GM19239 (cell line): Measurements from ENCODE around the gene ENPP1.
"Not testable (repeated sequence)": the region's sequence is repeated elsewhere in the genome, so short reads cannot be mapped to it uniquely, and the experiment has no call there.

Experiments used
- DNase-seq: peaks from one replicate; pipeline ENCODE4 v3.0.0; 2011; ENCODE audit warnings: low spot score; ENCODE audit not compliant: insufficient read length
- FAIRE-seq: peaks from 2 replicates; lab custom pipeline; 2011; peaks lifted over from hg19 to GRCh38; lab: Jason Lieb, UNC

Gene ENPP1

DNA sequence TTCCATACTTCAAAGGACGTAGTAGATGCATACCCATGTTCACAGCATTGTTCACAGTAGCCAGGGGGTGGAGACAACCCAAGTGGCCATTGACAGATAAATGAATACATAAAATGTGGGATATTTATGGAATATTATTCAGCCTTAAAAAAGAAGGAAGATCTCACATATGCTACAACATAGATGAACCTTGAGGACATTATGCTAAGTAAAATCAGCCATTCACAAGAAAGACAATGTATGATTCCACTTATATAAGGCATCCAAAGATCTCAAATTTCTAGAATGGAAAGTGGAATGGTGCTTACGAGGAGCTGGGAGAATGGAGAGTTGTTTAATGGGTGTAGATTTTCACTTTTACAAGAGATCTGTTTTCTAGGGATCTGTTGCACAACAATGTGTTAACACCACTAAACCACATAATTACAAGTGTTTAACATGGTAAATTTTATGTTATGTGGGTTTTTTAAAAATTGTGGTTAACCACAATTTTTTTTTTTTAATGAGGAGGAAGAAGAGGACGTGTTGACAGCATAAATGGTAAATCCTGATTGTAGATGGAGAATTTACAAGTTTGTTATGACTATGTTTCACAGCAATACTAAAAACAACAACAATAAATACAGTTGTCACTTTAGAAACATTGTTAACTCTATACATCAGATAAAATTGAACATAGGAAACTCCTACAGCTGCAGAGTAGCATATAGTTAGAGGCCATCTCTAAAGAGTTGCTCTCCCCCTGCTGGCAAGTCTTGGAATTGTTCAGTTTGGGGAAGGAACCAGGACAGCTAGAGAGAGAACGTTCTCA lies 101.8 kb downstream of the ENPP1 start:
- peak; percentile 72 for FAIRE-seq
- DNase-seq, result peak; percentile 20

DNA sequence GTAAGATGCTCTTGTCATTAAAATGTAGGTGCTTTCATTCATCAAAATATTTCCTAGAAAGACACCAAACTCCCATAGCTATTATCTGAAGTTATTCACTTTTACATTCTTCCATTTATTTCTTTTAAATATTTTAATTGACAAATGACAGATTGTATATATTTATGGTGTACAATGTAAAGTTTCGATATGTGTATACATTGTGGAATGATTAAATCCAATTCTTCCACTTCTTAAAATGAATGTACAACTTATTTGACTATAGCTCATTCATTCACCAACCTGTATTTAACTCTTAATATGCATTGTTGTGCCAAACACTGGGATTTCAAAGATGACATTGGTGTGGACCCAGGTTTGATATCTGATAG lies 102.4 kb downstream of the ENPP1 start:
- no peak for FAIRE-seq

DNA sequence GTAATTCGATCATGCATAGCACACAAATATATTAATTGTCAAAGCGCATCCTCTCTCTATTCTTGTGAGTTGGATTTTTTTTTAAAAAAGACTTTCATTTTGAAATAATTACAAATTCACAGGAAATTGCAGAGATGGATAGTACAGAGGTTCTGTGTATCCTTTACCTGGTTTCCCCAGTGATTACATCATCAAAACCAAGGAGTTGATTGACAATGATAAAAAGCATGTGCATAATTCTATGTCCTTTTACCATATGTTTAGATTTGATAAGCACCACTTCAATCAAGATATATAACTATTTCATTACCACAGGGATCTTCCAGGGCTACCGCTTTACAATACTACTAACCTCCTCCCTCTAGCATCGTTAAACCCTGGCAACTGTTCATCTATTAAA lies 103.1 kb downstream of the ENPP1 start:
- FAIRE-seq (no peak), DNase-seq (no peak)

More for the DNA sequence above, 102.4 kb downstream of the ENPP1 start:
- no peak for DNase-seq

DNA sequence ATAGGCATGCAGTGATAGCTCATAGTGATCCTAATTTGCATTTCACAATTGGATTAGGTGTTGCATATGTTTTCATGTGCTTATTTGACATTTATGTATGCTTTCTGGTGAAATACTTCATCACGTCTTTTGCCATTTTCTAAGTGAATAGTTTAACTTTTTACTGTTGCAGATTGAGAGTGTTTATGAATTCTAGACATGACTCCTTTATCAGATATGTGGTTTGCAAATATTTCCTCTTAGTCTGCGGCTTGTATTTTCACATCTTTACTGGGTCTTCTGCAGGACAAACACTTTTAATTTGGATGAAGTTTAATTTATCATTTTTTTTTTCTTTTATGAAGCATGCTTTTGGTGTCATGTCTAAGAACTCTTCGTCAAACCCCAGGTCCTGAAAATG lies 104.1 kb downstream of the ENPP1 start:
- no peak for FAIRE-seq
- DNase-seq, result no peak

DNA sequence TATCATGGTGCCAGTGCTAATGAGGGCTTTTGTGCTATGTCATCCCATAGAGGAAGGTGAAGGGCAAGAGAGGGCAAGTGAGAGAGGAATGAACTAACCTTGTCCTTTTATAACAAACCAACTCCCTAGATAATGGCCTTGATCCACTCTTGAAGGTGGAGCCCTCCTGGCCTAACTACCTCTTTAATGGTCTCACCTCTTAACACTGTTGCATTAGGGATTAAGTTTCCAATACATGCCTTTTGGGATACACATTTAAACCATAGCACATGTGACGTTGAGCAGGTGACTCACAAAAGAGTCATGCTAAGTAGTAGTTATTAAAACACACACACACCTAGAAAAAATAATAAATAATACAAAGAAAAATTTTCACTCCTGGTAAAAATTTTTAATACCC lies 106.4 kb downstream of the ENPP1 start:
- FAIRE-seq, result no peak
- no peak for DNase-seq

DNA sequence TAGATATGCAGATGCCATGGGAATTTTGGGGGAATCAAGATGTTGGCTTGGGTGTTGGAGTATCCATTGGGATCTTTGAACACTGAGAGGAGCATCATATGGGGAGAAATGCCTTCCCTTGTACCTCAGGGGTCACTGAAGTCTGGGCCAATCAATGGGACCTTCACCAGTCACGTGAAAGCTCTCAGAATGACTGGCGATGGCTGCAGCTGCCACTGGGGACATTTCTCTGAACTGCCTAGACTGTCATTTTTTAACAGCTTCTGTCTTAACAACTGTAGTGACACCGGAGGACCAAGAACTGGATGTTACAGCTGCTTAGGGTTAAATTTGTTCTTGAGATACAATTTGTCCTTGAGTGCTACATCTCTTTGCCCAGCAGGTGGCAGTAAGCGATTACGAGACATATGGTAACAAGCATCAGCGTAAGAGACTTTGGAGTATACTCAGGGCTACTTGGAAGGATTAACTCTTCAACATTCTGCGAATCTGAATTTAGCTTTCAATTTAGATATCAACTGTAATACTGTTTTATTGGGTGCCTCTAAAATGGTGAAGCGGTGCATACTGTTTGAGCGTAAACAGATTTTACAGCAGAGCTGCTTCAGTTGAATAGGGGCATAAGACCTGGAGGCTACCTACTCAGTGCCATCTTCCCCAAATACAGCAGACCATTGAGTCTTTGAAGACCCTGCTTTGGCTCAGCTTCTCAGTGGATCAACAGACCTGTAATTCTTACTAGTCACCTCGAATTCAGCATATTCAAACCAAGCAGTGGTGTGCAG lies 107.3 kb downstream of the ENPP1 start:
- DNase-seq (peak; percentile 21), FAIRE-seq (peak; percentile 97)

DNA sequence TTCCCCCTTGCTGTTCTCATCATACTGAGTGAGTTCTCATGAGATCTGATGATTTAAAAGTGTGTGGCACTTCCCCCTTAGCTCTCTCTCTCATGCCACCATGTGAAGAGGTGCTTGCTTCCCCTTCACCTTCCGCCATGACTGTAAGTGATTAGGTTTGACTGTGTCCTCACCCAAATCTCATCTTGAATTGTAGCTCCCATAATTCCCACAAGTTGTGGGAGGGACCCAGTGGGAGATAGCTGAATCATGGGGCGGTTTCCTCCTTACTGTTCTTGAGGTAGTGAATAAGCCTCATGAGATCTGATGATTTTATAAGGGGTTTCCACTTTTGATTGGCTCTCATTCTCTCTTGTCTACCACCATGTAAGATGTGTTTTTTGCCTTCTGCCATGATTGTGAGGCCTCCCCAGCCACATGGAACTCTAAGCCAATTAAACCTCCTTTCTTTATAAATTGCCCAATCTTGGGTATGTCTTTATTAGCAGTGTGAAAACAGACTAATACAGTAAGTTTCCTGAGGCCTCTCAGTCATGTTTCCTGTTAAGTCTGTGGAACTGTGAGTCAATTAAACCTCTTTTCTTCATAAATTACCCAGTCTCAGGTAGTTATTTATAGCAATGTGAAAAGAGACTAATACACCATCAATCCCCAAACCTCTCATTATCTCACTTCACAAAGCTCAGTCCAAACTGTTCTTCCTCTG lies 108.4 kb downstream of the ENPP1 start:
- not testable (repeated sequence) for FAIRE-seq, DNase-seq

DNA sequence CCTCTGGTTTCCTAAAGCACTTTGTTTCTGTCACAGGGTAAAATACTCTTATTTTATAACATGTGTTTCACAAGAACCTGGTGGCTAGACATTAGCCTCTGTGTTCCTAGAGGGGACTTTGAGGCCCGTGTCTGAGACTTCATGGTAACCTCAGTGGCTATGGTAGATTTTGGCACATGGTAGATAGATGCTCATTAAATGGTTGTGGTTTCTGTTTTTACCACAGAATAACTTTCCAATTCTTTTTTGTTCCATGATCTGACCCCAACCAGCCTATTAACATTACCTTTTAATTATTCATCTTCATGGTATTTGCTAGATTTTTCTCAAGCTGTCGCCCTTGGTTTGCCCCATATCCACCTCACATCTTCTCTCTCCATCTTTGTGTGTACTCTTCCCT lies 109.0 kb downstream of the ENPP1 start:
- FAIRE-seq (no peak), DNase-seq (no peak)

DNA sequence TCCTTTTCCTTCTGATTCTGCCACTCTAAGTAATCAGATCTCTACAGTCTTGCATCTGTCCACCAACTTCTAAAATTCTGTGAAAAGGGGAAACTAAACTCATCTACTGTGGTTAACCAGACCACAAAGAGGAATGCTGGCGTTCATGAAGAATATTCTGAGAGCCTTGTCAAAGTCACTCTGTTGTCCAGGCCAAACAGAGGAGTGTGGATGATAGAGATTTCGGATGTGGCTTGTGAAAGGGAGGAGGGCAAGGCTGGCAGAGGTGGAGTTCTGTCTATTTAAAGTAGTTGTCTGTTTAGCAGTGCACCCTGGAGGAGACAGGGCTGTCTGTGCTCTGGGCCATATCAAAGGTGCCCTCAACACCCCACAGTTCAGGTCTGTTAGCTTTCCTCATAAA lies 109.5 kb downstream of the ENPP1 start:
- DNase-seq (no peak), FAIRE-seq (no peak)

DNA sequence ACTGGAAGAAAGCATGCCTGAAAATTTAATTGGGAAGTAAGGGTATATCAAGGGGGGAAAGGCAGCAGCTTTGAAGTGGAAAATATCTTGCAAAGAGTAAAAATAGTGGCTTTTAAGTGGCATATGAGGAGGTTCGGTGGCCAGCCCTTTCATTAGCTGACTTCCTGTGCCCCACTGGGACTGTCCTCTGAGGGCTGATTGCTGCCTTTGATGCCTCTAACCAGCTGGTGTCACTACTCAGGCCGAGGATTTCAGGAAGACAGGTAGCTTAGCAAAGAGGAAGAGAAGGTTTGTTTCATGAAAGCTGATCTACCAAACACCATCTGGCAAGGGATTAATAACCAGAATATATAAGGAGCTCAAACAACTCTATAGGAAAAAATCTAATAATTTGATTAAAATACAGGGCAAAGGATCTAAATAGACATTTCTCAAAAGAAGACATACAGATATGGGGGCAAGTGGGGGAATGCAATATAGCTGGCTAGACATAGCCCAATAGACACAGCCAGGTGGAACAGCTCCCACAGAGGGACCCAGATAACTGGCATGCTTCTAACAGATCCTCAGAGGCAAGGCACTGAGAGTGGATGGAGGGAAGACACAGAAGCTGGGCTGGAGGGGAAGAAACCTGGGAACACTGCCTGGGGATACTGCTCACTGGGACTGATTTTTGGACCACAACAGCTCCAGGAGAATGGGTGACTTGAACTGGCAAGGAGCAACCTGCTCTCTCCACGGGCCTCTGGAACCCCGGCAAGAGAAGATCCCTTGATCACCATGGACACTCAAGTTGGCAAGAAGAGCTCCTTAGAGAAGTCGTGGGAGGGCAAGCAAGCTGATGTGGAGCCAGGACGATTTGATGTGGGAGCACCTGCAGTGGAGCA lies 110.2 kb downstream of the ENPP1 start:
- no peak for DNase-seq
- no peak for FAIRE-seq

DNA sequence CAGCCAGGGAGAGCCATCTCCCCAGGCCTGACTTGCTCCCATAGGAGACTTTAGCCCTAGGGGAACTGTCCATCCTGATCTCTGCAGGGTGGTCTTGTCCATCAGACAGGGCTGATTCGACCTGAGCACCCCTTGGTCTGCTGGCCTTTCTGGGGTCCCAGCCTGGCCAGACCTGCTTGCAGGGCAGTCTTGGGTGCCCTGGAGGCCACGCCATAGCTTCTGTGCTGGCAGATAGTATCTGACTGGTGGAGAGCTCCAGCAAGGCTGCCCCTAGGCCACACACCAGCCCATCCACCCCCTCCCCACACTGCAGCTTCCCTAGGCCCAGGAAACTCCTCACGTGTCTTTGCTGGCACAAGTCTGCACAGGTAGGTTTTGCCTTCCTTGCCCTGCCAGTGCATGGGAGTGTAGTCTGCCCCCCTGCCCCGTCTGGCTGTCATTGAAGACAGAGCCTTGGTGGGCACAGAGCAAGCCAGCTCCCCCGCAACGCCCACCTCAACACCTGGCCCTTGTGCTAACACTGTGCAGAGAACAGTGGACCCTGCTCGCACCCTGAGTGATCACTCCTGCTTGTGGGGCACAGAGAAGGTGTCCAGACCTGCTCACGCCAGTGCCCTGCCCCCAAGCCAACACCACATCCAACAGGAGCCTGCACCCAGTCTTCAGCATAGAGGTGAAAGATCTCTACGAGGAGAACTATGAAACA lies 111.0 kb downstream of the ENPP1 start:
- DNase-seq (no peak), FAIRE-seq (no peak)

DNA sequence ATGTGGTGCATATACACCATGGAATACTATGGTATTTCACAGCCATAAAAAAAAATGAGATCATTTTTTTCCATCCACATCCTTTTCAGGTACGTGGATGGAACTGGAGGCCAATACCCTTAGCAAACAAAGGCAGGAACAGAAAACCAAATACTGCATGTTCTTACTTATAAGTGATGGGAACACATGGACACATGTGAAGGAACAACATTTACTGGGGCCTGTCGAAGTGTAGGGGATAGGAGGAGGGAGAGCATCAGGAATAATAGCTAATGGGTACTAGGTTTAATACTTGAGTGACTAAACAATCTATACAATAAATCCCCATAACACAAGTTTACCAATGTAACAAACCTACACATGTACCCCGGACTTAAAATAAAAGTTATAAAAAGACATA lies 112.8 kb downstream of the ENPP1 start:
- no peak for DNase-seq
- FAIRE-seq, result no peak

DNA sequence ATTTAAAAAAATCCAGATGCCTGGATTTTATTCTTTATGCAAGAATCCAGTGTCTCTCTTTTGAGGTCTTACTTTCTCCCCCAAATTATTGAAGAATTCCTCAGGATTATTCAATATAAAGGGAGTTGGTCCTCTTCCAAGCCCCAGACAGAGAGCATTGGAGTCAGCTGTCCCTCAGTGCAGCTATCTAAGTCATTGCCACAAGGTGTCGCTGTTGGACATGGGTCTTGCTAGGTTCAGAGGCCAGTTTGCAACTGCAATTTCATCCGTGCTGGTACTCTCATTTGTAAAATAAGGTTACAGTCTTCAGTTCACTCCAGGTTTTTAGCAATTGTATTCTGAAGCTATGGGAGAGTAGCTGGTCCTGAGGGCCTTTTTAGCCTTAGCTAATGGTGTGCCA lies 115.5 kb downstream of the ENPP1 start:
- no peak for DNase-seq
- FAIRE-seq, result peak; percentile 8

DNA sequence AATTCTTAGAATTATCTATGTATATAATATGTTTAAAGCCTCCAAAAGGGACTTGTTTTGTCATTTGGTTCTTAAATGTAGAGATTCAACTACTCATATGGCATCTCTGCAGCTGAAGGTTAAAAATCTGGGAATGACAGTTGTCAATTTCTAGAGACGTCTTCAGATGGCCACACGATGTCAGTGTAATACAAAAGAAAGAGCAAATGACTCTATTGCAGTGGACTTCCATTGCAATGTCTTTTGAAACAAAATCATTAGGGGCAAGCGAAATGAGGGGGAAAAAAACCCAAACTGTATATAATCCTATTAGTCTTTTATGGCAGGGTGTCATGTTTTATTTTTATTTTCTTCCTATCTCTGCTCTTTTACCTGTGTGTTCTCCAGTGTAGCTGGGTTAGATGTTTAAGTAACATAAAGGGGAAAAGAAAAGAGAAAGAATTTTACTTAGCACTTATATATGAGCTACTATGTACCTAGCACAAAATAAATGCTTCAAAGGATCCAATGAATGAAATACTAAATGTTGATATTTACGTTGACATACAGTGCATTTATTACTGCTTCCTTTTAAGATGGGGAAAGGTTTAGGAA lies 117.2 kb downstream of the ENPP1 start:
- no peak for DNase-seq
- FAIRE-seq, result no peak

DNA sequence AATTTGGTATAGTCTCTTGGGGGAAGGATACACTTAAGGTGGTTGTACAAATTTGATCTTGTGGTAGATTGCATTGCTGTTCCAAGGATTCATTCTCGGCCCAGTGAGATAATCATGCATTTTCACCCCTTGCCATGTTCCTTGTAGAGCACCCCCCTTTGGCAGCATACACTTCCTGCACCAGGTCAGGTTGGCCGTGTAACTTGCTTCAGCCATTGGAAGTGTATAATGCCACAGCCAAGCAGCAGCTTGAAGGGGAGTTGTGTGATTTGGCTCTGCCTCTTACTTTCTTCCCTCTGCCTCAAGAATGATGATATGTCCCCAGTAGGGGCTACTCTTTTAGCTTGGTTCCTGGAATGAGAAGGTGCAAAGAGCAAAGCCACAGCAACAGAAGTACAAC lies 121.4 kb downstream of the ENPP1 start:
- DNase-seq (no peak), FAIRE-seq (no peak)

DNA sequence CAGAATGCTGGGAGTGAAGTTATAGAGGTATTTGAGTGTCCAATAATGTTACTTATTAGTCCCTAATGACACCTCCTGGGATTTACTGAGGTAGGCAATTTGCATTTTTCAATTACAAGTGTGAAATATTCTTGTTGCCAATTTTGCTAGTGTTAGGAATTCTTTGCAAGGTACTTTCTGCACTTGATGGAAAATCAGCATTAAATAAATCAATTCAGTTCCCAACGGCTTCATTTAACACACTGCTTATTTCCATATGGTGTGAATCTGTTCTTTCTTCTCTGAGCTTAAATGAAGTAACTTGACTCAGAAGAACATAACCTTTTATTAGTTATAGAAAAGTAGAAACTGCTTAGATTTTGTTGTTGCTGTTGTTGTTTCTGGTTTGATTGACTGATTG lies 122.2 kb downstream of the ENPP1 start:
- DNase-seq (no peak), FAIRE-seq (no peak)

DNA sequence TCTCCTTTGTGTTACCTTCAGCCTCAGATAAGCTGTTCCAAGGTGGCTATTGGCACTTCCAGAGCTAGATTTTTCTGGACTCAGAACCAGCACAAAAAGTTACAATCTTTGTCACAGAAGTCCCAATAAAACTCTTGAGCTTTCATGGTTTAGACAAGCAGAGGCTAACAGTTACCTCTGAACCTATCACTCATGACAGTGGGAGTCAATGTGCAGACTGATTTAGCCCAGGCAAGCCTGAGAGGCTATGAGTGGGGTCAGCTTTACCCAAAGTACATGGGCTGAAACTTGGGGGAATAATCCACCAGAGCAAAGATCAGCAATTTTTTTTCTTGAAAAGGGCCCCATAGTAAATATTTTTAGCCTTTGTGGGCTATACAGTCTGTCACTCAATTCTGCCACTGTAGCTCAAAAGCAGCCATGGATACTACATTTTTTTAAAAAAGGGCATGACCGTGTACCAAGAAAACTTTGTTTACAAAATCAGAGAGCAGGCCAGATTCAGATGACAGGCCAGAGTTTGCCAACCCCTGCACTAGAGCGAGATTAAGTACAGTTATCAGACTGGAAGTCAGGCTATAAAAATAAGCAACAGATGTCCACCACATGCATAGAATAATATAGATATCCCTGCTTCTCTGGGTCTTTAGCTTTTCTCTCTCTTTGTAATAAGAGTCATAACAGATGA lies 123.4 kb downstream of the ENPP1 start:
- FAIRE-seq (no peak), DNase-seq (no peak)

DNA sequence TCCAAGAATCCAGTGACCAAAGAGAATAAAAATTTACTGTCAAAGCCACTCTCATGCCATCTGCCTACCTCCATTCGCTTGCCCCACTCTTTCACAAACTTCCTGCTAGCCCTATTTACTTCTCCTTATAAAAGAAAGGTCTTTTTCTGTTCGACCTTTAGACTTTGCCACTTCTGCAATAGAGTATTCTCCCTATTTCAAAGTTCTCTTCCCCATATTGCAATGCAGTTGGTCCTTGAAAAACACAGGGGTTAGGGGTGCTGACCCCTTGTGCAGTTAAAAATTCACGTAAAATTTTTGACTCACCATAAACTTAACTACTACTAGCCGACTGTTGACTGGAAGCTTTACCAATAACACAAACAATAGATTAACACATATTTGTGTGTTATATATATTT lies 128.3 kb downstream of the ENPP1 start:
- FAIRE-seq (no peak), DNase-seq (no peak)

DNA sequence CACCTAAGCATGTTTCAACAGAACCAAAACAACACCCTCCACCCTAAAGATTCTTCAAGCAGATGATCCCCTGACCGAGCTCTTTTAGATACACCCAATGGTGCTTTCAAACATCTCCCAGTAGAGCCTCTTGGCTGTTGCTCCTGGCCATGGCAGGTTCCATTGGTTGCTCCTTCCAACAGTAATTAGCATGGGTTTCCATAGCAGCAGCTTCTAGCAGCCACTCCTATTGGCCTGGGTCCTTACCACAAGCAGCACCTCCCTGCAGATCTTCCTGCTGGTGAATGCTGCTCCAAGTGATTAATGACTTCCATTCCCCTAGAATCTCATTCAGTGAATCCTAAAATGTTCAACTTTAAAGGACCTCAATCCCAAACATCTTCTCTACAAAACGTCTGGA lies 129.4 kb downstream of the ENPP1 start:
- DNase-seq, result no peak
- no peak for FAIRE-seq
